A549 (cell line): ENCODE data around the gene BASP1. TPM values are rescaled to one million over a fixed set of nuclear protein-coding genes. Genes with fewer than 3 reads are reported as not detected.

Experiments used
- ATOH8 ChIP-seq: fragments of 250-450 bp; sonication (Bioruptor Pico); IDR thresholded peaks from 2 replicates; pipeline ENCODE4 v1.5.0; 2020; ENCODE audit warnings: low read depth, mild to moderate bottlenecking, moderate library complexity
- BHLHE40 ChIP-seq: IDR thresholded peaks from 2 replicates; pipeline ENCODE4 v1.6.1; 2012; ENCODE audit warnings: low read depth, low read length, inconsistent platforms
- CBX2 ChIP-seq: fragments of 200-600 bp; sonication (generic); IDR thresholded peaks from 2 replicates; pipeline ENCODE4 v1.6.1; 2016; ENCODE audit warnings: low read depth, mild to moderate bottlenecking, borderline replicate concordance
- EHMT2 ChIP-seq: fragments of 200-600 bp; sonication (generic); IDR thresholded peaks from 2 replicates; pipeline ENCODE4 v1.6.1; 2016; ENCODE audit warnings: antibody characterized with exemption, low read depth, mild to moderate bottlenecking, moderate library complexity
- FOSL2 ChIP-seq, 2 experiments: fragments of 450-650 bp in 1 of 2; fragments of >200 bp in 1 of 2; sonication (Bioruptor Twin) in 1 of 2; formaldehyde crosslinking; IDR thresholded peaks; 2 replicates each; pipeline versions ENCODE4 v1.5.0 to v1.6.1; 2016 to 2020; ENCODE audit warnings: mild to moderate bottlenecking in 1 of 2, moderate library complexity in 1 of 2
- FOXS1 ChIP-seq: fragments of 250-450 bp; sonication (Bioruptor Pico); IDR thresholded peaks from 2 replicates; pipeline ENCODE4 v1.5.0; 2020; ENCODE audit warnings: mild to moderate bottlenecking, moderate library complexity
- HES2 ChIP-seq: fragments of >200 bp; sonication (Bioruptor Twin); formaldehyde crosslinking; IDR thresholded peaks from 2 replicates; pipeline ENCODE4 v1.6.1; 2016
- HEYL ChIP-seq: fragments of 250-450 bp; sonication (Bioruptor Pico); IDR thresholded peaks from 2 replicates; pipeline ENCODE4 v1.8.0; 2021; ENCODE audit warnings: mild to moderate bottlenecking, moderate library complexity
- HMGXB4 ChIP-seq: fragments of 250-450 bp; sonication (Bioruptor Pico); IDR thresholded peaks from 2 replicates; pipeline ENCODE4 v1.5.0; 2021; ENCODE audit warnings: mild to moderate bottlenecking, moderate library complexity, borderline replicate concordance
- HOXB13 ChIP-seq: fragments of 250-450 bp; sonication (Bioruptor Pico); IDR thresholded peaks from 2 replicates; pipeline ENCODE4 v1.5.0; 2020; ENCODE audit warnings: low read depth, mild to moderate bottlenecking, moderate library complexity
- HOXB5 ChIP-seq: fragments of 250-450 bp; sonication (Bioruptor Pico); IDR thresholded peaks from 2 replicates; pipeline ENCODE4 v1.5.0; 2020; ENCODE audit warnings: mild to moderate bottlenecking, moderate library complexity
- MAFK ChIP-seq: fragments of 450-650 bp; IDR thresholded peaks from 2 replicates; pipeline ENCODE4 v1.6.1; 2014; ENCODE audit not compliant: partially characterized antibody
- MAZ ChIP-seq: fragments of 150-350 bp; IDR thresholded peaks from 2 replicates; pipeline ENCODE4 v1.6.1; 2014; ENCODE audit warnings: antibody characterized with exemption, low read depth, low read length, borderline replicate concordance
- MYC ChIP-seq: IDR thresholded peaks from 2 replicates; pipeline ENCODE4 v1.6.1; 2012; ENCODE audit warnings: mild to moderate bottlenecking, inconsistent platforms, low read length, improper control_type of control experiment, borderline replicate concordance
- NPAS2 ChIP-seq: fragments of 250-450 bp; sonication (Bioruptor Pico); IDR thresholded peaks from 2 replicates; pipeline ENCODE4 v1.8.0; 2022; ENCODE audit warnings: mild to moderate bottlenecking, moderate library complexity, borderline replicate concordance
- NR3C1 ChIP-seq: fragments of >200 bp; sonication (Bioruptor Twin); formaldehyde crosslinking; IDR thresholded peaks from 3 replicates; pipeline ENCODE4 v1.6.1; 2017
- POLR2A ChIP-seq: IDR thresholded peaks from 2 replicates; pipeline ENCODE4 v1.6.1; 2012; ENCODE audit warnings: mild to moderate bottlenecking, low read length
- POLR2AphosphoS2 ChIP-seq: conservative IDR thresholded peaks from 2 replicates; pipeline ENCODE4 v1.6.1; 2012; ENCODE audit warnings: low read length, improper control_type of control experiment, inconsistent platforms
- RAD21 ChIP-seq, 2 experiments: fragments of >200 bp in 1 of 2; sonication (Bioruptor Twin) in 1 of 2; formaldehyde crosslinking in 1 of 2; IDR thresholded peaks in 1 of 2; conservative IDR thresholded peaks in 1 of 2; 2 replicates in 1 of 2; 3 replicates in 1 of 2; pipeline ENCODE4 v1.6.1; 2012 to 2018; ENCODE audit warnings: inconsistent platforms in 1 of 2
- RFX5 ChIP-seq: fragments of 450-650 bp; IDR thresholded peaks from 2 replicates; pipeline ENCODE4 v1.7.1; 2014; ENCODE audit warnings: antibody characterized with exemption, mild to moderate bottlenecking, moderate library complexity
- SMC3 ChIP-seq: fragments of >200 bp; sonication (Bioruptor Twin); formaldehyde crosslinking; IDR thresholded peaks from 3 replicates; pipeline ENCODE4 v1.6.1; 2018; ENCODE audit warnings: inconsistent platforms
- TP53 ChIP-seq: fragments of 250-450 bp; sonication (Bioruptor Pico); IDR thresholded peaks from 2 replicates; pipeline ENCODE4 v1.5.0; 2021; ENCODE audit warnings: mild to moderate bottlenecking, moderate library complexity
- USF2 ChIP-seq: fragments of 450-650 bp; IDR thresholded peaks from 2 replicates; pipeline ENCODE4 v1.6.1; 2014; ENCODE audit warnings: antibody characterized with exemption
- ZC3H11A ChIP-seq: fragments of 450-650 bp; IDR thresholded peaks from 2 replicates; pipeline ENCODE4 v1.6.1; 2014; ENCODE audit warnings: antibody characterized with exemption, mild to moderate bottlenecking
- ZNF302 ChIP-seq: fragments of 250-450 bp; sonication (Bioruptor Pico); IDR thresholded peaks from 2 replicates; pipeline ENCODE4 v1.9.0; 2021; ENCODE audit warnings: inconsistent platforms, mild to moderate bottlenecking, moderate library complexity
- ZSCAN20 ChIP-seq: fragments of 250-450 bp; sonication (Bioruptor Pico); IDR thresholded peaks from 2 replicates; pipeline ENCODE4 v1.8.0; 2022; ENCODE audit warnings: mild to moderate bottlenecking, moderate library complexity
- polyA plus RNA-seq, 4 experiments: library from polyadenylated mRNA; depleted of rRNA in 3 of 4; stranded (reverse); fragments of >200 nt; fragmentation: RNase III in 1 of 4; extraction: RNeasy Plus Mini Kit Qiagen cat#74134 plus additional on column Dnase treatment in 1 of 4; gene quantifications; 2 replicates in 3 of 4; 3 replicates in 1 of 4; pipeline ENCODE4 v1.2.3, GENCODE V29; 2011 to 2017
- TF ChIP-seq, protein P1 (sequence below): fragments of 150-350 bp; IDR thresholded peaks from 2 replicates; pipeline ENCODE4 v1.6.1; 2014; ENCODE audit warnings: low read depth, mild to moderate bottlenecking, low read length
- TF ChIP-seq, protein P2 (sequence below): fragments of >200 bp; sonication (Bioruptor Twin); formaldehyde crosslinking; IDR thresholded peaks from 3 replicates; pipeline ENCODE4 v1.5.1; 2016
- TF ChIP-seq, protein P3 (sequence below): fragments of 200-600 bp; sonication (generic); IDR thresholded peaks from 2 replicates; pipeline ENCODE4 v1.6.1; 2016; ENCODE audit warnings: antibody characterized with exemption, mild to moderate bottlenecking, moderate library complexity
- TF ChIP-seq, protein P4 (sequence below): IDR thresholded peaks from 2 replicates; pipeline ENCODE4 v1.6.1; 2012; ENCODE audit warnings: low read depth, borderline replicate concordance
- TF ChIP-seq, protein P5 (sequence below): IDR thresholded peaks from 2 replicates; pipeline ENCODE4 v1.6.1; 2012

Gene BASP1
- polyA plus RNA-seq, 2 of the 4 experiments (the other 2 are of a cell fraction) = 391 to 454 TPM

DNA sequence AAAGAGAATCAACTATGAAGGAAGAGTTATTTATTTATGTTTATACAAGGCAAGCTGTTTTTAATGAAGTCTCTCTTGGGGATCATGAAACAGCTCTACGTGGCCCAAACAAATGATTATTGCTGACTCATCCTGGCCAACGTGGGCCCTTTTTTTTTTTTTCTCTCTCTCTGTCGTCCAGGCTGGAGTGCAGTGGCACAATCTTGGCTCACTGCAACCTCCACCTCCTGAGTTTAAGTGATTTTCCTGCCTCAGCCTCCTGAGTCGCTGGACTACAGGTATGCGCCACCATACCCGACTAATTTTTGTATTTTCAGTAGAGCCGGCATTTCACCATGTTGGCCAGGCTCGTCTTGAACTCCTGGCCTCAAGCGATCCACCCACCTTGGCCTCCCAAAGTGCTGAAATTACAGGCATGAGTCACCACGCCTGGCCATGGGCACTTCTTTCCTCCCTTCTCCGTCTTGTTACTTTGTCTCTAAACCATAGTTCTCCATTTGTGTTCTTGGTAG lies 98.3 kb downstream of the BASP1 start (continued):
- TF ChIP-seq, protein P1, sequence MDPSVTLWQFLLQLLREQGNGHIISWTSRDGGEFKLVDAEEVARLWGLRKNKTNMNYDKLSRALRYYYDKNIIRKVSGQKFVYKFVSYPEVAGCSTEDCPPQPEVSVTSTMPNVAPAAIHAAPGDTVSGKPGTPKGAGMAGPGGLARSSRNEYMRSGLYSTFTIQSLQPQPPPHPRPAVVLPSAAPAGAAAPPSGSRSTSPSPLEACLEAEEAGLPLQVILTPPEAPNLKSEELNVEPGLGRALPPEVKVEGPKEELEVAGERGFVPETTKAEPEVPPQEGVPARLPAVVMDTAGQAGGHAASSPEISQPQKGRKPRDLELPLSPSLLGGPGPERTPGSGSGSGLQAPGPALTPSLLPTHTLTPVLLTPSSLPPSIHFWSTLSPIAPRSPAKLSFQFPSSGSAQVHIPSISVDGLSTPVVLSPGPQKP = no peak
- TF ChIP-seq NR3C1 (no peak), CBX2 (no peak), ATOH8 (CRISPR knock-in tag) (peak; percentile 66; the same call in 1 of the 2 replicates), HEYL (CRISPR knock-in tag) (peak; percentile 84; the same call in 1 of the 2 replicates), ZSCAN20 (CRISPR knock-in tag) (no peak), ZNF302 (peak; percentile 71), MYC (no peak), HES2 (no peak), HOXB13 (CRISPR knock-in tag) (peak; percentile 88), HOXB5 (CRISPR knock-in tag) (peak; percentile 85), USF2 (no peak), RFX5 (no peak), SMC3 (no peak), POLR2A (no peak), MAFK (peak; percentile 98), TP53 (no peak), NPAS2 (CRISPR knock-in tag) (no peak), FOXS1 (CRISPR knock-in tag) (no peak), FOSL2 (IDR thresholded peaks at IDR 0.05) (no peak), FOSL2 (CRISPR knock-in tag; IDR thresholded peaks at IDR 0.05) (peak; percentile 55), ZC3H11A (no peak), POLR2AphosphoS2 (no peak), BHLHE40 (no peak), EHMT2 (no peak), MAZ (no peak), HMGXB4 (CRISPR knock-in tag) (no peak), RAD21 (conservative IDR thresholded peaks at IDR 0.05 in 1 of 2, IDR thresholded peaks at IDR 0.05 in 1 of 2) (no peak)
- TF ChIP-seq, protein P2, sequence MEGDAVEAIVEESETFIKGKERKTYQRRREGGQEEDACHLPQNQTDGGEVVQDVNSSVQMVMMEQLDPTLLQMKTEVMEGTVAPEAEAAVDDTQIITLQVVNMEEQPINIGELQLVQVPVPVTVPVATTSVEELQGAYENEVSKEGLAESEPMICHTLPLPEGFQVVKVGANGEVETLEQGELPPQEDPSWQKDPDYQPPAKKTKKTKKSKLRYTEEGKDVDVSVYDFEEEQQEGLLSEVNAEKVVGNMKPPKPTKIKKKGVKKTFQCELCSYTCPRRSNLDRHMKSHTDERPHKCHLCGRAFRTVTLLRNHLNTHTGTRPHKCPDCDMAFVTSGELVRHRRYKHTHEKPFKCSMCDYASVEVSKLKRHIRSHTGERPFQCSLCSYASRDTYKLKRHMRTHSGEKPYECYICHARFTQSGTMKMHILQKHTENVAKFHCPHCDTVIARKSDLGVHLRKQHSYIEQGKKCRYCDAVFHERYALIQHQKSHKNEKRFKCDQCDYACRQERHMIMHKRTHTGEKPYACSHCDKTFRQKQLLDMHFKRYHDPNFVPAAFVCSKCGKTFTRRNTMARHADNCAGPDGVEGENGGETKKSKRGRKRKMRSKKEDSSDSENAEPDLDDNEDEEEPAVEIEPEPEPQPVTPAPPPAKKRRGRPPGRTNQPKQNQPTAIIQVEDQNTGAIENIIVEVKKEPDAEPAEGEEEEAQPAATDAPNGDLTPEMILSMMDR = no peak
- TF ChIP-seq, protein P3, sequence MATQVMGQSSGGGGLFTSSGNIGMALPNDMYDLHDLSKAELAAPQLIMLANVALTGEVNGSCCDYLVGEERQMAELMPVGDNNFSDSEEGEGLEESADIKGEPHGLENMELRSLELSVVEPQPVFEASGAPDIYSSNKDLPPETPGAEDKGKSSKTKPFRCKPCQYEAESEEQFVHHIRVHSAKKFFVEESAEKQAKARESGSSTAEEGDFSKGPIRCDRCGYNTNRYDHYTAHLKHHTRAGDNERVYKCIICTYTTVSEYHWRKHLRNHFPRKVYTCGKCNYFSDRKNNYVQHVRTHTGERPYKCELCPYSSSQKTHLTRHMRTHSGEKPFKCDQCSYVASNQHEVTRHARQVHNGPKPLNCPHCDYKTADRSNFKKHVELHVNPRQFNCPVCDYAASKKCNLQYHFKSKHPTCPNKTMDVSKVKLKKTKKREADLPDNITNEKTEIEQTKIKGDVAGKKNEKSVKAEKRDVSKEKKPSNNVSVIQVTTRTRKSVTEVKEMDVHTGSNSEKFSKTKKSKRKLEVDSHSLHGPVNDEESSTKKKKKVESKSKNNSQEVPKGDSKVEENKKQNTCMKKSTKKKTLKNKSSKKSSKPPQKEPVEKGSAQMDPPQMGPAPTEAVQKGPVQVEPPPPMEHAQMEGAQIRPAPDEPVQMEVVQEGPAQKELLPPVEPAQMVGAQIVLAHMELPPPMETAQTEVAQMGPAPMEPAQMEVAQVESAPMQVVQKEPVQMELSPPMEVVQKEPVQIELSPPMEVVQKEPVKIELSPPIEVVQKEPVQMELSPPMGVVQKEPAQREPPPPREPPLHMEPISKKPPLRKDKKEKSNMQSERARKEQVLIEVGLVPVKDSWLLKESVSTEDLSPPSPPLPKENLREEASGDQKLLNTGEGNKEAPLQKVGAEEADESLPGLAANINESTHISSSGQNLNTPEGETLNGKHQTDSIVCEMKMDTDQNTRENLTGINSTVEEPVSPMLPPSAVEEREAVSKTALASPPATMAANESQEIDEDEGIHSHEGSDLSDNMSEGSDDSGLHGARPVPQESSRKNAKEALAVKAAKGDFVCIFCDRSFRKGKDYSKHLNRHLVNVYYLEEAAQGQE = no peak
- TF ChIP-seq, protein P4, sequence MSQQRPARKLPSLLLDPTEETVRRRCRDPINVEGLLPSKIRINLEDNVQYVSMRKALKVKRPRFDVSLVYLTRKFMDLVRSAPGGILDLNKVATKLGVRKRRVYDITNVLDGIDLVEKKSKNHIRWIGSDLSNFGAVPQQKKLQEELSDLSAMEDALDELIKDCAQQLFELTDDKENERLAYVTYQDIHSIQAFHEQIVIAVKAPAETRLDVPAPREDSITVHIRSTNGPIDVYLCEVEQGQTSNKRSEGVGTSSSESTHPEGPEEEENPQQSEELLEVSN = no peak
- TF ChIP-seq, protein P5, sequence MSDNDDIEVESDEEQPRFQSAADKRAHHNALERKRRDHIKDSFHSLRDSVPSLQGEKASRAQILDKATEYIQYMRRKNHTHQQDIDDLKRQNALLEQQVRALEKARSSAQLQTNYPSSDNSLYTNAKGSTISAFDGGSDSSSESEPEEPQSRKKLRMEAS = peak; percentile 67
